Right lobe of liver (tissue), 4 donors: Measurements from ENCODE around the gene RCL1.

Source experiments
- POLR2A ChIP-seq: fragments of 450-650 bp; IDR thresholded peaks from one replicate; pipeline ENCODE4 v1.6.1; 2017; ENCODE audit warnings: antibody characterized with exemption, mild to moderate bottlenecking
- TF ChIP-seq, protein P1 (sequence below), 4 donors: fragments of 200-600 bp in 3 of 4; fragments of 450-650 bp in 1 of 4; IDR thresholded peaks; one replicate each; pipeline versions ENCODE4 v1.5.1 to v1.8.0; 2016 to 2022; ENCODE audit warnings: antibody characterized with exemption in 4 of 4, mild to moderate bottlenecking in 2 of 4
- donor health status: DM: no; HTN: no; CAD: no.
- donor health status: DM: no; HTN: no; CAD: no.
- donor health status: DM: no; HTN: yes; CAD: no.

DNA sequence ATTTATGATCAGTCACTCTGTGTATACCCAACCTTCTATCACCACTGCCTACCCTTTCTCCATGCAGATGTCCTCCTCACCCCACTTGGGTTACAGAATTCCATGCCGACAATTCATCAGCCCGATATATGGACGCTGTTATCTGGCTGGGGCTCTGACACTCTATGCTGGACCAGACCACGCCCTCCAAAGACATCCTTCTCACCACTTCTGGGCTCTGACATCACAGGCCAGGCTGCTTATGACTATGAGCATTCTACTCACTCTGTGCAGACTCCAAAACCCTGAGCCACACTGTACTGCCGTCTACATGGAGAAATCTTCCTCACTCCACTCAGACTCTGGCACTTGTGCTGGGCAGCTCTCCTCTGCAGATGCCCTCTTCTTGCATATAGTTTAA is 44.1 kb upstream of the RCL1 start:
- TF ChIP-seq, protein P1, sequence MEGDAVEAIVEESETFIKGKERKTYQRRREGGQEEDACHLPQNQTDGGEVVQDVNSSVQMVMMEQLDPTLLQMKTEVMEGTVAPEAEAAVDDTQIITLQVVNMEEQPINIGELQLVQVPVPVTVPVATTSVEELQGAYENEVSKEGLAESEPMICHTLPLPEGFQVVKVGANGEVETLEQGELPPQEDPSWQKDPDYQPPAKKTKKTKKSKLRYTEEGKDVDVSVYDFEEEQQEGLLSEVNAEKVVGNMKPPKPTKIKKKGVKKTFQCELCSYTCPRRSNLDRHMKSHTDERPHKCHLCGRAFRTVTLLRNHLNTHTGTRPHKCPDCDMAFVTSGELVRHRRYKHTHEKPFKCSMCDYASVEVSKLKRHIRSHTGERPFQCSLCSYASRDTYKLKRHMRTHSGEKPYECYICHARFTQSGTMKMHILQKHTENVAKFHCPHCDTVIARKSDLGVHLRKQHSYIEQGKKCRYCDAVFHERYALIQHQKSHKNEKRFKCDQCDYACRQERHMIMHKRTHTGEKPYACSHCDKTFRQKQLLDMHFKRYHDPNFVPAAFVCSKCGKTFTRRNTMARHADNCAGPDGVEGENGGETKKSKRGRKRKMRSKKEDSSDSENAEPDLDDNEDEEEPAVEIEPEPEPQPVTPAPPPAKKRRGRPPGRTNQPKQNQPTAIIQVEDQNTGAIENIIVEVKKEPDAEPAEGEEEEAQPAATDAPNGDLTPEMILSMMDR (IDR thresholded peaks at IDR 0.05) = no peak
- no peak for TF ChIP-seq POLR2A
